Loucy (cell line): Measurements from ENCODE around the gene ASTN2.

Experiments
- H2AFZ ChIP-seq: fragments of 200-600 bp; sonication (generic); 2 replicates; pipeline ENCODE4 v1.6.0; 2016; ENCODE audit warnings: antibody characterized with exemption, mild to moderate bottlenecking, low read length, moderate library complexity
- H3F3A ChIP-seq: fragments of 200-600 bp; 2 replicates; pipeline ENCODE4 v1.6.0; 2016; ENCODE audit warnings: antibody characterized with exemption, low read depth, mild to moderate bottlenecking
- H3K27me3 ChIP-seq: fragments of 200-600 bp; sonication (generic); 2 replicates; pipeline ENCODE4 v1.6.1; 2014; ENCODE audit warnings: low read length, mild to moderate bottlenecking; ENCODE audit not compliant: insufficient read depth, poor library complexity, severe bottlenecking
- H3K36me3 ChIP-seq: fragments of 200-600 bp; sonication (generic); 2 replicates; pipeline ENCODE4 v1.6.1; 2016; ENCODE audit warnings: low read length; ENCODE audit not compliant: insufficient read depth
- H3K4me1 ChIP-seq: fragments of 200-600 bp; sonication (generic); 2 replicates; pipeline ENCODE4 v1.5.1; 2014; ENCODE audit warnings: low read length, mild to moderate bottlenecking; ENCODE audit not compliant: insufficient read depth, poor library complexity, severe bottlenecking
- H3K4me2 ChIP-seq: fragments of 200-600 bp; sonication (generic); 2 replicates; pipeline ENCODE4 v1.6.0; 2014; ENCODE audit warnings: antibody characterized with exemption, low read length, low read depth, mild to moderate bottlenecking; ENCODE audit not compliant: poor library complexity, severe bottlenecking
- H3K4me3 ChIP-seq: fragments of 200-600 bp; sonication (generic); 2 replicates; pipeline ENCODE4 v1.5.1; 2014; ENCODE audit warnings: low read length, mild to moderate bottlenecking, mixed read lengths; ENCODE audit not compliant: poor library complexity, severe bottlenecking
- H3K79me2 ChIP-seq: fragments of 200-600 bp; sonication (generic); 2 replicates; pipeline ENCODE4 v1.6.1; 2014; ENCODE audit warnings: low read length; ENCODE audit not compliant: insufficient read depth
- H3K9ac ChIP-seq: fragments of 200-600 bp; sonication (generic); 2 replicates; pipeline ENCODE4 v1.6.0; 2014; ENCODE audit warnings: mild to moderate bottlenecking, low read depth, low read length, moderate library complexity; ENCODE audit not compliant: poor library complexity, severe bottlenecking
- H3K9me2 ChIP-seq: fragments of 200-600 bp; sonication (generic); replicated peaks from 2 replicates; pipeline ENCODE4 v1.6.1; 2016; ENCODE audit warnings: low read depth, low read length, mixed read lengths
- H3K9me3 ChIP-seq: fragments of 200-600 bp; sonication (generic); 2 replicates; pipeline ENCODE4 v1.6.1; 2014; ENCODE audit warnings: mild to moderate bottlenecking, antibody characterized with exemption, low read length, low read depth; ENCODE audit not compliant: insufficient read depth
- H4K20me1 ChIP-seq: fragments of 200-600 bp; sonication (generic); 2 replicates; pipeline ENCODE4 v1.6.0; 2014; ENCODE audit warnings: antibody characterized with exemption, low read length, mild to moderate bottlenecking; ENCODE audit not compliant: insufficient read depth, poor library complexity, severe bottlenecking
- CTCF ChIP-seq: fragments of 200-600 bp; sonication (generic); conservative IDR thresholded peaks from 2 replicates; pipeline ENCODE4 v1.5.1; 2014; ENCODE audit warnings: mild to moderate bottlenecking, antibody characterized with exemption, low read length
- EZH2phosphoT487 ChIP-seq: fragments of 200-600 bp; IDR thresholded peaks from 2 replicates; pipeline ENCODE4 v1.6.1; 2018; ENCODE audit warnings: antibody characterized with exemption, mild to moderate bottlenecking, moderate library complexity, borderline replicate concordance

ASTN2 gene

GRCh38 chr9:116697362-116697761 is 717.5 kb downstream of the ASTN2 start:
- H3K27me3 ChIP-seq, result no peaks in the 10 kb centered on the region
- TF ChIP-seq CTCF (no peak), EZH2phosphoT487 (no peak)
- H3K9me3 ChIP-seq, result no peaks in the 10 kb centered on the region
- peaks cover 13% of the 10 kb centered on the region for H3K4me1 ChIP-seq
- no peak overlapping the region for H3K4me3 ChIP-seq
- H4K20me1 ChIP-seq, result peaks cover 5% of the 10 kb centered on the region
- no peaks in the 10 kb centered on the region for H3F3A ChIP-seq
- H3K4me2 ChIP-seq, result no peak overlapping the region
- H3K9ac ChIP-seq, result no peak overlapping the region
- H3K36me3 ChIP-seq, result peaks cover 31% of the 10 kb centered on the region; the same call in 1 of the 2 replicates
- peaks cover 5% of the 10 kb centered on the region; the same call in 1 of the 2 replicates for H3K79me2 ChIP-seq
- no peak overlapping the region for H2AFZ ChIP-seq
- no peaks in the 10 kb centered on the region for H3K9me2 ChIP-seq

GRCh38 chr9:116695438-116695837 is 719.4 kb downstream of the ASTN2 start:
- Histone ChIP-seq H3K4me3 (no peak overlapping the region), H3K4me2 (no peak overlapping the region), H3K9me3 (no peaks in the 10 kb centered on the region), H3F3A (no peaks in the 10 kb centered on the region), H3K79me2 (peaks cover 5% of the 10 kb centered on the region; the same call in 1 of the 2 replicates), H2AFZ (no peak overlapping the region), H4K20me1 (peaks cover 5% of the 10 kb centered on the region), H3K27me3 (no peaks in the 10 kb centered on the region), H3K9ac (no peak overlapping the region), H3K9me2 (no peaks in the 10 kb centered on the region), H3K36me3 (peaks cover 29% of the 10 kb centered on the region; the same call in 1 of the 2 replicates), H3K4me1 (peaks cover 25% of the 10 kb centered on the region)
- TF ChIP-seq EZH2phosphoT487, result no peak
- TF ChIP-seq CTCF, result no peak

- Histone ChIP-seq H3K9ac (no peak overlapping the region), H4K20me1 (peaks cover 7% of the 10 kb centered on the region), H3K4me3 (no peak overlapping the region), H3K36me3 (peaks cover 23% of the 10 kb centered on the region; the same call in 1 of the 2 replicates), H3K9me2 (no peaks in the 10 kb centered on the region), H3K4me2 (no peak overlapping the region), H3K79me2 (peaks cover 5% of the 10 kb centered on the region; the same call in 1 of the 2 replicates), H3K9me3 (no peaks in the 10 kb centered on the region), H3K4me1 (peaks cover 31% of the 10 kb centered on the region), H3F3A (no peaks in the 10 kb centered on the region), H3K27me3 (no peaks in the 10 kb centered on the region), H2AFZ (no peak overlapping the region)
- TF ChIP-seq EZH2phosphoT487 (no peak), CTCF (no peak)
These were observed 720.0 kb downstream of the ASTN2 start for GRCh38 chr9:116694785-116695291.
